ENCODE data around the gene ARHGEF17.

Gene ARHGEF17

DNA sequence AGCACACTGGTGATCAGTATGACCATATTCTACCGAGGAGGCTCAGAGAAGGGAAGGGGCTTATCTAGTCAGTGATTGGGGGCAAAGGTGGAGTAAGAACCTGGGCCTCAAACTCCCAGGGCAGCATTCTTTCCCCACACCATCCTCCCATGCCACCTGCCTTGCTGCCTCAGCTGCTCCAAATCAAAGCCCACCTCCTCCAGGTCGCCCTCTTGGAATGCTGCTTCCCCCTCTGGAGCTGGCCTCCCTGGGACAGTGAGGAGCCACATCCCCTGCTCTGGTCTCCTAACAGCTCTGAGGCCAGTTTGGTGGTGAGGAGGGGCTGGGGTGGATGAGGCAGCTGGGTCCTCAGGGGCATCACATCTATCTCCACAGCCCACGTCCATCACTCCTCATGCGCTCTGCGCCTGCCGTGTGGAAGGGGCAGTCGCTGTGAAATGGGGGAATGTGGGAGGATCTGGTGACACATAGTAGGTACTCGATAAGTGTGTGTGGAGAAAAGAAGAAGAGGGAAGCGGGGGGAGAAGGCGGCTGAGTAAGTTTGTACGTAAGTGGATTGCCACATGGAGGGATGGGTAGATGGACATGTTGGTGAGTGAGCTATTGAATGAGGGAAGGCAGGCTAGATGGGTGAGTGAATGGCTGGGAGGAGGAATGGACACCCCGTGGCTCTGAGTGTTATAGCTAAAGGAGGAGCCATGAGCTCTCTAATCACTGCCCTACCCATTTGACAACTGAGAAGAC is 16.1 kb upstream of the ARHGEF17 start:
- H3K4me1 Mint-ChIP-seq = peaks cover 16% of the 10 kb centered on the region
- H3K27me3 Mint-ChIP-seq = peaks cover 55% of the 10 kb centered on the region
- H3K4me3 Mint-ChIP-seq = no peak overlapping the region
- CTCF ChIA-PET = interaction anchor here (0.7 to 5.5 kb wide), 8 partner anchors 8 to 568 kb away, joined by 3 to 62 read pairs (median 18); partner anchors contain the start of gene ARHGEF17
- DNase-seq = no peak
- H3K27ac Mint-ChIP-seq = no peak overlapping the region
- H3K36me3 Mint-ChIP-seq = no peaks in the 10 kb centered on the region
- H3K9me3 Mint-ChIP-seq = no peaks in the 10 kb centered on the region

DNA sequence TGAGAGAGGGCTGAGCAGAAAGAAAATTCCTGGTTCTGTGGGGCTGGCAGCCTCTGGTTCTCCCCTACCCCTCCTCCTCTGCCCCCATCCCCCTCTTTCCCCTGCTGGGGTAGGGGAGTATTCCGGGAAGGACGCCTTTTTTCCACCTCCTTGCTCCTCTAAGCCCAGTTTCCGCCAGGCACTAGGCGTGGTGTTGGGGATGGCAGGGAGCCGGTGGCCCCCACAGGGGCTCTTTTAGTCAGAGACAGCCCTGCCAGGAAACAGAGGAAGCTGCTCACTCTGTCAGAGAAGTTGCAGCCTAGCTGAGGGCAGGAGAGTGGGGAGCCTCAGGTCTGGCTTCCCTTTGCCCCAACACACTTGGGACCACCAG is 15.6 kb upstream of the ARHGEF17 start:
- H3K36me3 Mint-ChIP-seq = no peaks in the 10 kb centered on the region
- H3K9me3 Mint-ChIP-seq = no peaks in the 10 kb centered on the region
- no peak for DNase-seq
- peaks cover 16% of the 10 kb centered on the region for H3K4me1 Mint-ChIP-seq
- H3K27me3 Mint-ChIP-seq = peaks cover 50% of the 10 kb centered on the region
- CTCF ChIA-PET = interaction anchor here (0.7 to 5.1 kb wide), 5 partner anchors 10 to 569 kb away, joined by 3 to 38 read pairs (median 4); partner anchors contain the start of gene ARHGEF17
- H3K4me3 Mint-ChIP-seq = no peak overlapping the region
- no peak overlapping the region for H3K27ac Mint-ChIP-seq

- no peaks in the 10 kb centered on the region for H3K9me3 Mint-ChIP-seq
- no peaks in the 10 kb centered on the region for H3K36me3 Mint-ChIP-seq
- no peak overlapping the region for H3K4me3 Mint-ChIP-seq
- DNase-seq = no peak
- CTCF ChIA-PET = interaction anchor here (1.6 to 5.1 kb wide), 3 partner anchors 13 to 57 kb away, joined by 4 to 38 read pairs (median 34); partner anchors contain the start of gene ARHGEF17
- peaks cover 59% of the 10 kb centered on the region for H3K27me3 Mint-ChIP-seq
- H3K4me1 Mint-ChIP-seq = peaks cover 9% of the 10 kb centered on the region
- H3K27ac Mint-ChIP-seq = no peak overlapping the region
Observed at GRCh38 chr11:73293356-73293936, 14.6 kb upstream of the ARHGEF17 start.

DNA sequence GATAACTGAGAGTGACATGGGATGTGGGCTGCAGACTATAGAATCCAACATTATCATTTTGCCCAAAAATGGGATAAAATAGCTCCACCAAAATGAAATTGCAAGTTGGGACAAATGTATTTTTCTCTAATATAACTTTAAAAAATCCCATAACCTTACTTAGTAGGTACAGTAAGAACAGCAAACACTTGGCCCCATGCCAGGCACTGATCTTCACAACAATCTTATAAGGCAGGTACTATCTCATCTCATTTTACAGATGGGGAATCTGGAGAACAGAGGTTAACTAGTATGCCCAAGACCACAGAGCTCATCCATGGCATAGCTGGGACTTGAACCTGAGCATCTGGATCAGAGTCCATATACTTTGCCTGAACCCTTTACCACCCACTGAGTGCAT is 13.5 kb upstream of the ARHGEF17 start:
- no peak overlapping the region for H3K4me3 Mint-ChIP-seq
- no peaks in the 10 kb centered on the region for H3K36me3 Mint-ChIP-seq
- no peak overlapping the region for H3K27ac Mint-ChIP-seq
- no peak for DNase-seq
- CTCF ChIA-PET = interaction anchor here (0.6 to 5.1 kb wide), 15 partner anchors 8 to 366 kb away, joined by 3 to 38 read pairs (median 4); partner anchors contain the start of gene ARHGEF17
- H3K27me3 Mint-ChIP-seq = peaks cover 67% of the 10 kb centered on the region
- no peaks in the 10 kb centered on the region for H3K9me3 Mint-ChIP-seq
- H3K4me1 Mint-ChIP-seq = no peaks in the 10 kb centered on the region

DNA sequence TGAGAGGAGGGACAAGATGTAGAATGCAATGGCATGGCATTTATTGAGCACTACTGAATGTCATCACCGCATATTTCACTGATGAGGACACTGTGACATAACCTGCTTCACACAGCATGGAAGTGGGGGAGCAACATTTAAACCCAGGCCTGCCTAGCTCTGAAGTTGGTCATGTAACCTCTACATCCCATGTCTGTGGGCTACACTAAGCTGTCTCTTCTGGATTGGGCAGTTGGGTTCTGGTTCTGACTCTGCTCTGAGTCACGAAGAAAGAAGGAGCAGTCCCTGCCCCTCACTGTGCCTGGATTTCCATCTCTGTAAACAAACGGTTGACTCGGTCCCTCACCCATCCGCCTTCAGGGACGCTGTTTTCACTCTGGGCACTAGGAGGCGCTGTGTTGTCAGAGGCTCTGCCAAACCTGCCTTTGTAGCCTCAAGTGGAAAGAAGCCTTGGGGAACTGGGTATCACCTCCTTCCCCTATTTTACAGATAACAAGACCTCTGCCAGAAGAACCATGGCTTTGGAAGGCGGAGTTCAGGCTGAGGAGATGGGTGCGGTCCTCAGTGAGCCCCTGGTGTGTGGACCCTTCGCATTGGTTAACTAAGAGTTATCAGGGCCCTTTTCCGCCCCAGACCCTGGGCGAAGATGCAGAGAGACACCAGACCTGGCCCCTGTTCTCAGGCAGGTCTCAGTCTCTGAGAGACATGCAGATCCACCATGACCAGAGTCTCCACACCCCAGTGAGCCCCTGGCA is 12.7 kb upstream of the ARHGEF17 start:
- Mint-ChIP-seq H3K36me3 (no peaks in the 10 kb centered on the region), H3K4me3 (no peak overlapping the region), H3K4me1 (no peaks in the 10 kb centered on the region), H3K9me3 (no peaks in the 10 kb centered on the region), H3K27me3 (peaks cover 68% of the 10 kb centered on the region), H3K27ac (no peak overlapping the region)
- CTCF ChIA-PET = interaction anchor here (0.6 to 5.1 kb wide), 15 partner anchors 8 to 365 kb away, joined by 3 to 38 read pairs (median 4); partner anchors contain the start of gene ARHGEF17
- peak; percentile 87 for DNase-seq

- no peak for DNase-seq
- CTCF ChIA-PET = interaction anchor here (4.2 to 5.1 kb wide), 2 partner anchors 10 to 40 kb away, joined by 34 to 38 read pairs; partner anchors contain the start of gene ARHGEF17
- peaks cover 71% of the 10 kb centered on the region for H3K27me3 Mint-ChIP-seq
- H3K4me3 Mint-ChIP-seq = no peak overlapping the region
- H3K9me3 Mint-ChIP-seq = no peaks in the 10 kb centered on the region
- no peak overlapping the region for H3K27ac Mint-ChIP-seq
- H3K36me3 Mint-ChIP-seq = no peaks in the 10 kb centered on the region
- H3K4me1 Mint-ChIP-seq = no peaks in the 10 kb centered on the region
Observed at GRCh38 chr11:73295996-73296318, 12.1 kb upstream of the ARHGEF17 start.

- no peaks in the 10 kb centered on the region for H3K36me3 Mint-ChIP-seq
- H3K4me1 Mint-ChIP-seq = no peaks in the 10 kb centered on the region
- CTCF ChIA-PET = interaction anchor here (1.3 to 6.8 kb wide), 4 partner anchors 10 to 54 kb away, joined by 3 to 51 read pairs (median 26); no protein-coding TSS in a partner anchor
- no peak overlapping the region for H3K27ac Mint-ChIP-seq
- DNase-seq = no peak
- no peak overlapping the region for H3K4me3 Mint-ChIP-seq
- H3K9me3 Mint-ChIP-seq = no peaks in the 10 kb centered on the region
- H3K27me3 Mint-ChIP-seq = peaks cover 66% of the 10 kb centered on the region
Observed at GRCh38 chr11:73296501-73297230, 11.4 kb upstream of the ARHGEF17 start.

DNA sequence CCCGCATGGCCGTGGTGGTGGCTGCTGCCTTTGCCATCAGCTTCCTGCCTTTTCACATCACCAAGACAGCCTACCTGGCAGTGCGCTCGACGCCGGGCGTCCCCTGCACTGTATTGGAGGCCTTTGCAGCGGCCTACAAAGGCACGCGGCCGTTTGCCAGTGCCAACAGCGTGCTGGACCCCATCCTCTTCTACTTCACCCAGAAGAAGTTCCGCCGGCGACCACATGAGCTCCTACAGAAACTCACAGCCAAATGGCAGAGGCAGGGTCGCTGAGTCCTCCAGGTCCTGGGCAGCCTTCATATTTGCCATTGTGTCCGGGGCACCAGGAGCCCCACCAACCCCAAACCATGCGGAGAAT is 10.9 kb upstream of the ARHGEF17 start:
- no peak for DNase-seq
- Mint-ChIP-seq H3K27ac (no peak overlapping the region), H3K4me1 (no peaks in the 10 kb centered on the region), H3K9me3 (no peaks in the 10 kb centered on the region), H3K4me3 (no peak overlapping the region), H3K36me3 (no peaks in the 10 kb centered on the region), H3K27me3 (peaks cover 65% of the 10 kb centered on the region)
- CTCF ChIA-PET = interaction anchor here (0.9 to 6.8 kb wide), 6 partner anchors 8 to 63 kb away, joined by 3 to 51 read pairs (median 10); no protein-coding TSS in a partner anchor

DNA sequence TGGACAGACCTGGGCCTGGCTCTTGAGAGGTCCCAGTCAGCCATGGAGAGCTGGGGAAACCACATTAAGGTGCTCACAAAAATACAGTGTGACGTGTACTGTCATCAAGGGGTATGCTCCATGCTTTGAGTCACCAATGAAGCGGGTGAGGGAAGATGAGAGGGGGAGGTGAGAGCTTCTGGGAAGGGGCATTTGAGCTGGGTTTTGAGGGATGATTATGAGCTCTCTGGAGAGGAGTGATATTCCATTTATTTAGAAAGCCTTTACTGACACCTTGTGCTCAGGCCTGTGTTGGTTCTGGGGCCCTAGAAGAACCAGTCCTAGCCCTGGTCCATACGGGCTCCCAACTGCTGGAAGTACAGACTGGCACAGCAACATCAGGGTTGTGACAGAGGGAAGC is 10.4 kb upstream of the ARHGEF17 start:
- Mint-ChIP-seq H3K4me1 (no peaks in the 10 kb centered on the region), H3K4me3 (no peak overlapping the region), H3K27me3 (peaks cover 64% of the 10 kb centered on the region), H3K9me3 (no peaks in the 10 kb centered on the region), H3K27ac (no peak overlapping the region), H3K36me3 (no peaks in the 10 kb centered on the region)
- CTCF ChIA-PET = interaction anchor here (0.9 to 6.8 kb wide), 8 partner anchors 9 to 363 kb away, joined by 3 to 51 read pairs (median 4); no protein-coding TSS in a partner anchor
- DNase-seq = no peak

DNA sequence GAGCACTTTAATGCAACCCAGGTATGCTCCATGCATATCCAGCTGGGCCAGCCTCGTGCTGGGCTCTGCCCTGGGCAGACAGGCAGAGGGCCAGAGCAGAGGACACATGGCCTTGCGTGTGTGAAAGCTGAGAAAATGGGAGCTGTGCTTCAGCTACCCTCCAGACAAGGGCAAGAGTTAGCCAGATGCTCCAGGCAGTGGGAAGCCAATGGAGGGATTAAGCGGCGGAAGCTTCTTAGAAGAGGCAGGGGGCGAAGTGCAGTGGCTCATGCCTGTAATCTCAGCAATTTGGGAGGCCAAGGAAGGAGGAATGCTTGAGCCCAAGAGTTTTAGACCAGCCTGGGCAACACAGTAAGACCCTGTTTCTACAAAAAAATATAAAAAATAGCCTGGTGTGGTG is 9.8 kb upstream of the ARHGEF17 start:
- Mint-ChIP-seq H3K27me3 (peaks cover 64% of the 10 kb centered on the region), H3K4me3 (no peak overlapping the region), H3K4me1 (no peaks in the 10 kb centered on the region), H3K9me3 (no peaks in the 10 kb centered on the region), H3K36me3 (no peaks in the 10 kb centered on the region), H3K27ac (no peak overlapping the region)
- CTCF ChIA-PET = interaction anchor here (0.9 to 6.8 kb wide), 8 partner anchors 9 to 363 kb away, joined by 3 to 51 read pairs (median 4); no protein-coding TSS in a partner anchor
- no peak for DNase-seq

DNA sequence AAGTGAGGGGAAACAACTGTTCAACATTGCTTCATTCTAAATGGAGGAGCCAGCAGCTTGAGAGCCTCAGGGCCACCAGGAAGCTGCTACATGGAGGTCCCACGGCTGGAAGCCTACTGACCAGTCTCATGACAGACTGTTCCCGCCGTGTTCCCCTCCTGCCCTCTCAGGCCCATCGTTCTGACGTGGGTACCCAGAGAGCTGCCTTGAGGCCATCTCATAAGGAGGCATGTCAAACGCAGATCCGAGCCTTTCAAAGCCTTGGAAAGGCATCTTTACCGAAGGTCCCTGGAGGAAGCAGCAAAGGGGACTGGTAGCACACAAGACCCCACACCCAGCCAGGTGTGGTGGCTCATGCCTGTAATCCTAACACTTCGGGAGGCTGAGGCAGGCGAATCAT is 8.3 kb upstream of the ARHGEF17 start:
- peaks cover 65% of the 10 kb centered on the region for H3K27me3 Mint-ChIP-seq
- H3K27ac Mint-ChIP-seq = no peak overlapping the region
- CTCF ChIA-PET = interaction anchor here (5.9 to 6.8 kb wide), 2 partner anchors 11 to 35 kb away, joined by 41 to 51 read pairs; no protein-coding TSS in a partner anchor
- H3K36me3 Mint-ChIP-seq = no peaks in the 10 kb centered on the region
- H3K9me3 Mint-ChIP-seq = no peaks in the 10 kb centered on the region
- no peaks in the 10 kb centered on the region for H3K4me1 Mint-ChIP-seq
- no peak for DNase-seq
- no peak overlapping the region for H3K4me3 Mint-ChIP-seq

DNA sequence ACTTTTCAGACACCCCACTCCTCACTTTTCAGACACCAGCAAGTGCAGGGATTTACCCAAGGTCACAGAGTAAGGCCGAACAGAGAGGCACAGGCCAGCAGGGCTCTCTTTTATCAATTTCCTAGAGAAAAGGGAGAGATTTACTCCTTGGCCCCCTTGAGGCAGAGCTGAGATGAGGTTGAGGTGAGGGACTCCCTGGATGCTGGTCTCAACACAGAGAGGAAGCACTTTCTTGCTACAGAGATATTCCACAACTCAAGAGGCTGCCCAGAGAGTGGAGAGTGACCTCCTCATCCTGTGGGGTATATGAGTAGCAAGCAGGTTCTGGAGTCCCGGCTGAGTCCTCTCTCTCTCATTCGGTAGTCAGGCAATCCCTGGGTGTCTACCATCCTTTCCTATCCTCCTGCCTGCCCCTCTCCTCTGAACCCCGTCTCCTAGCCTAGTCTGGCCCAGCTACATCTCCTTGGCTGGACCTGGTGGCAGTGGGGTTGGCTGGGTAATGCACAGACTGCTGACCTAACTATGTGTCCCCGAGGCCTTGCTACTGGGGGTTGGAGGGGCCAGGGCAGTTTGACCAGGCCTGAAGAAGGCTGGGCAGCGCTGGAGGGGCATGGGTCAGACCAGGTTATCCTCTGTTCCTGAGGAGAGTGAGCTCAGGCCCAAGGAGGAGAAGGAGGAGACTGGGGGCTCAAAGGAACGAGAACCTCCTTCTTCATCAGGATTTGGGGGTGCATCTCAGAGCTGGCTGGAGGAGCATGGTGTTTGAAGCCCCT is 1.8 kb upstream of the ARHGEF17 start:
- H3K4me1 Mint-ChIP-seq = peaks cover 10% of the 10 kb centered on the region
- H3K9me3 Mint-ChIP-seq = no peaks in the 10 kb centered on the region
- DNase-seq = no peak
- H3K4me3 Mint-ChIP-seq = peak overlapping the region; percentile 85
- H3K27ac Mint-ChIP-seq = peak overlapping the region; percentile 70
- CTCF ChIA-PET = interaction anchor here (0.6 to 6.6 kb wide), 21 partner anchors 8 to 661 kb away, joined by 3 to 101 read pairs (median 4); no protein-coding TSS in a partner anchor
- peaks cover 2% of the 10 kb centered on the region for H3K36me3 Mint-ChIP-seq
- H3K27me3 Mint-ChIP-seq = peaks cover 90% of the 10 kb centered on the region

- no peak for DNase-seq
- H3K27me3 Mint-ChIP-seq = peaks cover 94% of the 10 kb centered on the region
- H3K36me3 Mint-ChIP-seq = peaks cover 2% of the 10 kb centered on the region
- H3K4me1 Mint-ChIP-seq = peaks cover 10% of the 10 kb centered on the region
- H3K9me3 Mint-ChIP-seq = no peaks in the 10 kb centered on the region
- CTCF ChIA-PET = interaction anchor here (0.6 to 6.6 kb wide), 21 partner anchors 9 to 662 kb away, joined by 3 to 101 read pairs (median 4); no protein-coding TSS in a partner anchor
- H3K27ac Mint-ChIP-seq = no peak overlapping the region
- peak overlapping the region; percentile 85 for H3K4me3 Mint-ChIP-seq
Observed at GRCh38 chr11:73306977-73307322, 1.1 kb upstream of the ARHGEF17 start.
